ACHN (cell line): Measurements from ENCODE around the gene STX16.
A peak's percentile ranks its signal among the peaks of the same experiment; 100 is the strongest.

Source experiments
- DNase-seq: peaks from one replicate; pipeline ENCODE4 v3.0.0-alpha.2; 2015
- in situ Hi-C: cut with HindIII; loops from 2 replicates; pipeline ENCODE4 v1.10.0; 2017; ENCODE audit warnings: low sequenced_read_pairs, low pct_ligation_motif_present, low pct_unique_long_range_greater_than_20kb

The STX16 gene

DNA sequence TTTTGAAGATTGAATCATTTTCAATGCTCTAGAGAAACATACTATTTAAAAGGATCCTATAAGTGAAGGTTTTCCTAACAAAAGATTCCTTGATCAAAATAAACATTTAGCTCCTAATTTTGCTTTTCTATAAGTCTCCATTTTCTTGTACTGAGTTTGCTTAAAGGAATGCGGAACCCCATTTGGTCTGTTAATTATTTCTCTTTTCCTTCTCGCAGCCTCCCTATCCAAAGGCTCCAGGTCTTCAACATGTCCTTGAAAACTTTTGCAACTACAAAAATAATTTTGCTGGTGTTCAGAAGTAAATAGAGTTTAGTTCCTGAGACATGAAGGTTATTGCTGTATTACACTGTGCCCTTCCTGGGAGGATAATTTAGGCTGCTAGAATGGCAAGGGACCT, 33.2 kb downstream of the STX16 start:
- in situ Hi-C loops, result no loop called here
- DNase-seq, result peak; percentile 44

GRCh38 chr20:58685988-58686387, 34.9 kb downstream of the STX16 start:
- DNase-seq, result no peak
- in situ Hi-C loops, result no loop called here

DNA sequence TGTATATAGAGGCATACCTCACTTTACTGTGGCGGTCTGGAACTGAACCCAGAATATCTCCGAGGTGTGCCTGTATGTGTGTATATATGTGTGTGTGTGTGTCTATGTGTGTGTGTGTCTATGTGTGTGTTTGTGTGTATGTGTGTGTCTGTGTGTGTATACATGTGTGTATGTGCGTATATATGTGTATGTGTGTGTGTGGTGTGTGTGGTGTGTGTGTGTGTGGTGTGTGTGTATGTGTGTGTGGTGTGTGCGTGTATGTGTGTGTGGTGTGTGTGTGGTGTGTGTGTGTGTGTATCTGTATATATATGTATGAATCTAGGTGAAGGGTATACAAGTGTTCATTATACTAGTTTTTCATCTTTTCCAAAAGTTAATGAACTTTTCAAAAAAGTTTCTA, 37.3 kb downstream of the STX16 start:
- no peak for DNase-seq
- in situ Hi-C loops, result no loop called here

DNA sequence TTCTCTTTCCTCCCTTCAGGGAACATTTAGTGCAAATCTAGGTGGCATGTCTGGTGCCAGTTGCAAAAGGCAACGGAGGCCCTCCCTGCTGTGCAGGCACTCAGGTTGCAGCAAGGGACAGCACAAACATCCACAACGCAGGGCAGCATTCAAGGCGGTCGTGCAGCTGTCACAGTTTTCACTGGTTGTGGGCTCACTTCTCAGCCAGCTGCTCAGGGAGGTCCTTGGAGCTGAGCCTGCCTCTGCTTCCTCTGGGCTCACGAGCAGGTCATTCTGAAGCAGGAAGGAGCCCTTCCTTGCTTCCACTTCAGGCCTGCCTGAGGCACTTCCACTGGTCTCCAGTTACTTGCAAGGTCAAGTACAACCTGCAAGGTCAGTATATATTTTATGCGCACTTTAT, 37.8 kb downstream of the STX16 start:
- no peak for DNase-seq
- in situ Hi-C loops, result no loop called here

DNA sequence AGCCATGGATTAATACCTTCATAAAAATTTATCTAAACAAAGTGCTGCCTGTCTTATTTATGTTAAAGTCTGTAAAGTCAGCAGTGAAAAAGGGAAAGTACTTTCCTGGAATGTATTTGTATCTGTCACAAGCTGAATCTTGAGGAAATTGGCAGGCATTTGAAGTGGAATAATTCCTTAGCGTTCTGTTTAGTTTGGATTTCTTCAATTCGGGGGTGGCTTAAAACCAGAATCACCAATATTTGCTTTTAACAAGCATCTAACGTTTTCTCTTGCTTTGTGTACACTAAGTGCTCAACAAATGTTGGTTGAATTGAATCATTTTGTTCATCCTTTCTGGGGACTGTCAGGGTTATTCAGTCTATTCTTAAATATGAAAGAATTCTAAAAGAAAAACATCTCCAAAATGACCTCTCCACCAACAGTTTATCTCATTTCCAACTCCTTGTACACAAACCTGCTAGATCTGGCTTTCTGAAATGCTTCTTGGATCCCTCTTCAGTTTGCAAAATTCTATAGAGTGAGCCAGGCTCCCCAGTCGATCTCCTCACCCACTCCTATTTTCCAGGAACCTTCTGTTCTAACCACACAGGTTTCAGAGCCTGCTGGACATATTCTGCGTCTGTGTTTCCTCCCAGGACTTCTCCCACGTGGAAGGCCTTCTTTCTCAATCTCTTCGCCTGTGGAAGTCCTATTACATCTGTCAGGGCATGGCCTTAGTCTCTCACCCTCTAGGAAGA, 39.5 kb downstream of the STX16 start:
- in situ Hi-C loops, result no loop called here
- DNase-seq, result no peak

- in situ Hi-C loops, result no loop called here
- no peak for DNase-seq
Measured at GRCh38 chr20:58691773-58692578, 40.9 kb downstream of the STX16 start.

- peak; percentile 78 for DNase-seq
- in situ Hi-C loops, result no loop called here
Measured at GRCh38 chr20:58692579-58693225, 41.6 kb downstream of the STX16 start, which contains the start of gene NPEPL1. Gene NPEPL1 (plus strand): TSS chr20:58692800. CDS start chr20:58692901, 101 bp downstream.

DNA sequence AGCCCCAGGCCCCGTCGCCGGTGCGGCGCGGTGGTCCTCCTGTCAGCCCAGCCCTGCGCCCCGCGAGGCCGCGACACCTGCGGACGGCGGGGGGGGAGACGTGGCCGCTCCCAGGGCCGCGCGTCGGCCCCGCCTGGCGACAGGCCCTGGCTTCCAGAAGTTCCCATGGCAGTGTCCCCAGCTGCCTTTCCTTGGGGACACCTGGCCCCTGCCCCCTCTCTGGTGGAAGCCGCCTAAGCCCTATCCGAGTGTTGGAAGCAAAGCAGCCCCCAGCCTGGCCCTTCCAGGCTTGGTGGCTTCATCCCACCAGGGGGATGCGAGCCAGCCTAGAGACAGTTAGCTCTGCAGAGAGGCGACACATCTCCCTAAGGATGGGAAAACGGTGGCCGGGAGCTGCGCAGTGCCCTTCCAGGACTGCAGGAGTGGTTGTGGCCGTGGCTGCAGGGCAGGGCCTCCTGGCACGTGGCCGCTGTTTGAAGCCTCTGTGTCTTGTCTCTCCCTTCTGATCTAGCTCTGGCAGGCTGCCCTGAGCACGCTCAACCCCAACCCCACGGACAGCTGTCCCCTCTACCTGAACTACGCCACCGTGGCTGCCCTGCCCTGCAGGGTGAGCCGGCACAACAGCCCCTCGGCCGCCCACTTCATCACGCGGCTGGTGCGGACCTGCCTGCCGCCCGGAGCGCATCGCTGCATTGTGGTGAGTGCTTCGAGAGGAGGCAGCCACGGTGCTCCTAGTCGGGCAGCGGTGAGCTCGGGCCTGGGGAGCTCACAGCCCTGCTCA, 42.3 kb downstream of the STX16 start:
- in situ Hi-C loops, result no loop called here
- DNase-seq, result peak; percentile 8

GRCh38 chr20:58694241-58695083, 43.4 kb downstream of the STX16 start:
- no peak for DNase-seq
- in situ Hi-C loops, result no loop called here

DNA sequence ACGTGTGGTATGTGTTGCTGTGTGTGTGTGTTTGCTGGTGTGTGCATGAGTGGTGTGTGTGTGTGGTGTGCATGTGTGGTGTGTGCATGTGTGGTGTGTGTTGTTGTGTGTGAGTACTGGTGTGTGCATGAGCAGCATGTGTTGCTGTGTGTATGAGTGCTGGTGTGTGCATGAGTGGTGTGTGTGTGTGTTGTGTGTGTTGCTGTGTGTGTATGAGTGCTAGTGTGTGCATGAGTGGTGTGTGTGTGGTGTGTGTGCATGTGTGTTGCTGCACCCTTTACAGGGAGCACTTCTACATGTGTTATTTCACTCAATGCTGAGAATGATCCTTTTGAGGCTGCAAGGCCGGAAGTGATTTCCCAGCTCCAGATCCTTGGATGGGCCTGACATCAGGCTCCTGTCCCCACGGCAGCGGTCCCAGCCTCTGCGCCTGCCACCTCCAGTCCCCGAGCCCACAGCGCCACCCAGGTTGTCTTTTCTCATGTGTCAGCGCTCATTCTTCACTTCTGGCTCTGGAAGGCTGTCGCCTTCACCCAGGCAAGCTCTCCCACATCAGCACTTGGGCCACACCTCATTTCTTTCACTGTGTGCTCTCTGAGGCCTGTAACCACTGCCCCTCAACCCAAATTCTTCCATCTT, 44.1 kb downstream of the STX16 start:
- no peak for DNase-seq
- in situ Hi-C loops, result no loop called here

DNA sequence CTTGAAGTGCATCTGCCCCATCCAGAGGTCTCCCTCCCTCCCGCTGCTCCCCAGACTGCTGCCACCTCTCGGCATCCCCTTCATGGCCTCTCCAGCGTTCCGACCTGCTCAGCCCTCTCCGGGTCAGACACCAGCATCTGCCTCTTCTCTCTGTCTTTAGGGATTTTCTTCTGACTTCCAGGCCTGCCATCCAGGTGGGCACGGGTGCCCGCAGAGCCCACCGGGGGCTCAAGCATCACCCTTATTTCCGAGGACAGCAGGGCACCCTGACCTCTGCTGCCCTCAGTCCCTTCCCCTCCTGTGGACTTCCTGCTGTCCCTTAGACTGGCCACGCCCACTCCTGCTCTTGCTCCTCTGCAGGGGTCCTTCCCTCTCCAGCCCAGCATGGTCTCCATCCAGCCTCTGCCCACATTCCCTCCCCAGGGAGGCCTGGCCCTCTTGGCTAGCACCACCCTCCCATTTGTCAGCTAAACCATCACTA, 44.9 kb downstream of the STX16 start:
- in situ Hi-C loops, result no loop called here
- DNase-seq, result no peak

GRCh38 chr20:58696411-58696961, 45.4 kb downstream of the STX16 start:
- in situ Hi-C loops, result no loop called here
- no peak for DNase-seq

DNA sequence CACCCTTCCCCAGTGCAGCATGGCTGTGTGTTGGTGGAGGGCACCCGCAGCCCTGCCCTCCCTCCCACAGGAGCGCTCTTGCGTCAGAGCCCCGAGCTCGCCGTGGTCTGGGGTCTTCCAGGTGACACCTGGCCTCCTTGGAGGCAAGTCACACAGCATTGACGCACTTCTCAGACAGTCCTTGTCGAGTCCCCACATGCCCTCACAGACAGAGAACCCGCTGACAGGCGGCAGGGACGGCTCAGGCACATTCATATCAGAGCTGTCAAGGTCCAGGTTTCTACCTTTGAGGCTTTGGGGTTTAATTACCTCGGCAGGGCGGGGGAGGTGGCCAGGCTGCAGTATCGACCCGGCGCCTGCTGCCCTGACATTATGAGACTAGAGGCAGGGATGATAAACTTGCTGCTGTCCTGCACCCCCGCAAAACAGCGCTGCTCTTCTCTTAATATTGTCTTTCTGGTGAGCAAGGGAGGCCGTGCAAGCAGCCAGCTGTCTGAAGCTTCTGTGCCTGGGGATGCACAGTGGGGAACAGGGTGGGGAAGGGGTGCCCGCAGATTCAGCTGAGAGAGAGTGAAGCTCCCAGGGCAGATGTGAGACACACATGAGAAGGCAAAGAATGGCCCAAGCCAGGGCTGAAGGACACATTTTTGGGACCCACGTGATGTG, 46.3 kb downstream of the STX16 start:
- in situ Hi-C loops, result no loop called here
- no peak for DNase-seq

DNA sequence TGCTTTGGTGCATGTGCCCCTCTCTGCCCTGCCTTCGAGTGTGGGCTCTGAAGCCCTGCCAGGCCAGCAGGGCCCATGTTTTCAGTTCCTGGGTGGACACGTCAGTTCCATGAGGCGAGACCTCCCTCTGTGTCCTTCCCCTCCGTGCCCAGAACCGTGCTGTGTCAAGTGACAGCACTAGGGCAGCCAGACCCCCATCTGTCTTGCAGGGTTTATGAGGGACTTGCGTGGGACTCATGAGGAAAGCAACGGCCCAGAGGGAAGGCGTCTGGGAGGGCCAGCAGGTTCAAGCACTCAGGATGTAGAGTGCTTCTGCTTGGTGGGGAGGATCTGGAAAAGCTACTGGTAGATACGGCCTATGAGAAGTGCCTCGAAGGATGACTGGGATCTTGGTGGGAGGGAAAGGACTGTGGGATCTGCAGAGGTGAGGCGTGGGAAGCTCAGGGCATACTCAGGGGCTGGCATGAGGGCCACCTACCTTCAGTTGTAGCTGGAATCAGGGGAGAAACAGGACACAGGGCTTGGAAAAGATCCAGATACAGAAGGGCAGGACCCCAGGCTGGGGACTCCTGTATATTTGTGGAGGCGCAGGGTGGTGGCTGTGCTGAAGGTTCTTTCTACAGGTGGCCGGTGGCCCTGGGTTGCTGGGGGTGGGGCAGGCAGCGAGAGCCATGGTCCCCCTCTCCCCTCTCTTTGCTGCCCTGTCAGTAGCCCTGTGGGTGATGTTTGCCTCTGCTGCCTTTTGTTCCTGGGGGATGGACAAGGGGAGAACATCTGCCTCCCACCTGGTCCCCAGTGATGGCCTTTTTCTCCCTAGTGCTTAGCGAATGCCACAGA, 47.0 kb downstream of the STX16 start:
- no peak for DNase-seq
- in situ Hi-C loops, result no loop called here

- no peak for DNase-seq
- in situ Hi-C loops, result no loop called here
Measured at GRCh38 chr20:58698741-58699622, 47.9 kb downstream of the STX16 start.
